ENCODE data around the gene COG2.
A peak's percentile ranks its signal among the peaks of the same experiment; 100 is the strongest.
"Not testable (repeated sequence)": the region's sequence is repeated elsewhere in the genome, so short reads cannot be mapped to it uniquely, and the experiment has no call there.

Gene COG2

GRCh38 chr1:230629511-230629910 is 12.8 kb upstream of the COG2 start:
- DNase-seq: no peak

- DNase-seq: no peak
Observed at GRCh38 chr1:230631477-230631876, 10.8 kb upstream of the COG2 start.

GRCh38 chr1:230632273-230632873 is 9.9 kb upstream of the COG2 start:
- peak; percentile 9 to 60 for DNase-seq

- no peak for DNase-seq
Observed at GRCh38 chr1:230633469-230633868, 8.8 kb upstream of the COG2 start.

GRCh38 chr1:230634384-230634783 is 7.9 kb upstream of the COG2 start:
- no peak for DNase-seq

- no peak for DNase-seq
Observed at GRCh38 chr1:230636575-230637148, 5.6 kb upstream of the COG2 start.

- DNase-seq: no peak
Observed at GRCh38 chr1:230639714-230640209, 2.5 kb upstream of the COG2 start.

- DNase-seq: no peak
Observed at GRCh38 chr1:230641346-230641745, 935 bp upstream of the COG2 start.

- DNase-seq: no peak
Observed at GRCh38 chr1:230641900-230642262, 400 bp upstream of the COG2 start.

GRCh38 chr1:230643908-230644307 is 1.6 kb downstream of the COG2 start:
- DNase-seq: no peak

- DNase-seq: no peak
Observed at GRCh38 chr1:230646710-230647302, 4.5 kb downstream of the COG2 start.

GRCh38 chr1:230647321-230647720 is 5.0 kb downstream of the COG2 start:
- no peak for DNase-seq

GRCh38 chr1:230648114-230648513 is 5.8 kb downstream of the COG2 start:
- no peak for DNase-seq

GRCh38 chr1:230650300-230650699 is 8.0 kb downstream of the COG2 start:
- no peak for DNase-seq

- DNase-seq: no peak
Observed at GRCh38 chr1:230651235-230651634, 9.0 kb downstream of the COG2 start.

GRCh38 chr1:230656719-230657118 is 14.4 kb downstream of the COG2 start:
- DNase-seq: not testable (repeated sequence)

GRCh38 chr1:230658103-230658502 is 15.8 kb downstream of the COG2 start:
- DNase-seq: not testable (repeated sequence)

GRCh38 chr1:230658691-230659090 is 16.4 kb downstream of the COG2 start:
- no peak for DNase-seq

GRCh38 chr1:230661976-230662375 is 19.7 kb downstream of the COG2 start:
- DNase-seq: no peak

GRCh38 chr1:230668227-230668626 is 25.9 kb downstream of the COG2 start:
- no peak for DNase-seq

GRCh38 chr1:230669543-230669942 is 27.3 kb downstream of the COG2 start:
- DNase-seq: no peak

- DNase-seq: no peak
Observed at GRCh38 chr1:230674581-230674980, 32.3 kb downstream of the COG2 start.

- DNase-seq: no peak
Observed at GRCh38 chr1:230677200-230677599, 34.9 kb downstream of the COG2 start.

GRCh38 chr1:230679192-230679591 is 36.9 kb downstream of the COG2 start:
- DNase-seq: no peak

- no peak for DNase-seq
Observed at GRCh38 chr1:230679825-230680224, 37.5 kb downstream of the COG2 start.

Measured in NCI-H446 (cell line).